NCI-H748 (cell line): ENCODE results near the gene HSP90B1.

Experiments used
- DNase-seq: peaks from one replicate; lab custom pipeline; 2025; ENCODE audit not compliant: unreplicated experiment; lab: John Stamatoyannopoulos, UW

Gene HSP90B1

GRCh38 chr12:103930034-103930786 lies at the start of gene HSP90B1:
TSS of gene HSP90B1 (plus strand) at chr12:103930410. CDS start at chr12:103930516, 106 bp downstream.
- peak; percentile 100 for DNase-seq

- DNase-seq, result no peak
Observed at GRCh38 chr12:103881261-103881660, 48.9 kb upstream of the HSP90B1 start.

DNA sequence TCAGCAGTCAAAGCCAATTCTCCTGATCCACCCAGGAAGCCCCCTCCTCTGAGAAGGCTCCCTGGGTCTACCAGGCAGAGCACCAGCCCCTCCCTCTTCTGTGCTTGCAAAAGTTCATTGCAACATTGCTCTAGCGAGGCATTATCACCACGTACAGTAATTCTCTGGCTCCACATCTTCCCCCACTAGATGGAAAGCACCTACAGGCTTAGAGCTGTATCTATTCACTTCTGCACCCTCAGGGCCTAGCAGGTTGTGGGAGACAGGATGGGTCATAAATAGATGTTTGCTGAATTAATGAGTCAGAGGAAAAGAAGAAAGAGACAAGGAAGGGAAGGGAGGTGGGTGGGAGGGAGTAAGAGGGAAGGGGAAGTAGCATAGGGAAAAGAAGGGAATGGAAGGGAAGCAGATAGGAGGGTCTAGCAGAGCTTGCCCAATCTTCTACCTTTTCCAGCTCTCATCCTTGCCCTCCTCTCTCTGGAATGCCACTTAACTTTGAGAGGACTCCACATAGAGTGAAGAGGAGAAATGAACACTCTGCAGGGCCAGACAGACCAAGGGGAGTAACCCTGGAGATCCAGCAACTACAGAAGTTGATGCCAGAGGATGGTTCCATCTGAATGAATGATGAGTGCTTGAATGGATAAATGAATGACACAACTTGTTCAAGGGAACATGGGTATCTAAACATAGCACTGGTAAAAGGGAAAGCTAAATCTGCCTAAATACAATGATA lies 47.2 kb upstream of the HSP90B1 start:
- DNase-seq, result no peak

DNA sequence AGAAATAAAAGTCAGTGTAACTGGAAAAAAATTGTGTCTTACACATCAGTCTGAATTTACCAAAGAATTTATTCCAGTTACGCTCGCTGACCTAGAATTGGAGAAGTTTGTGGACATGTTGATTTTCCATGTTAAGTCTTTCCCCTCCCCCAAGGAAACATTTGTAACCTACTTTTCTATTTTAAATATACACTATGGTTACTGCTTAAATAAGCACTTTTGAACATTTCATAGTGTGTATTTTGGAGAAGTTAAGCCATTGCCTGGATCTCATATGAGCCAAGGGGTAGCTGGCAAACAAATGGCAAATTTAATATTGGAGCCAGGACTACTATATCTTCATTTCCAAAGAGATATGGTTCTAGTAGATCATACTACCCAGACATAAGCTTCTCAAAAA lies 46.3 kb upstream of the HSP90B1 start:
- DNase-seq, result no peak

DNA sequence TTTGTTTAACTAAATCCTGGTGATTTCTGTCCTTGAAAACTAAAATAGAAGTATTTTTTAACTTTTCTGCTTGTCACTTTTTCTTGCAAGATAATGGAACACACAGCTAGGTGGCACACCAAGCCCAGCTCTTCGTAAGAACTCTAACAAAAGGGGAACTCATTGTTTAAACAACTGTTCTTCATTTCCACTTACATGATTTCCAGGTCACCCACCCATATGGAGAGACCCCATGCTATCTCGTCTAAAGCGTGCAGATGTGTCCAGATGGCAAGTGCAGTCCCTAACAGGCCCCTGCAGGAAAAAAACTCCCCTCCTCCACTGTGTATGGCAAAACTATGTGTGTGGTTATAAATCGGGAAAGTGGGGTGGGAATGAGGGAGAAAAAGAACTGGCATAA lies 45.9 kb upstream of the HSP90B1 start:
- DNase-seq, result peak; percentile 52

DNA sequence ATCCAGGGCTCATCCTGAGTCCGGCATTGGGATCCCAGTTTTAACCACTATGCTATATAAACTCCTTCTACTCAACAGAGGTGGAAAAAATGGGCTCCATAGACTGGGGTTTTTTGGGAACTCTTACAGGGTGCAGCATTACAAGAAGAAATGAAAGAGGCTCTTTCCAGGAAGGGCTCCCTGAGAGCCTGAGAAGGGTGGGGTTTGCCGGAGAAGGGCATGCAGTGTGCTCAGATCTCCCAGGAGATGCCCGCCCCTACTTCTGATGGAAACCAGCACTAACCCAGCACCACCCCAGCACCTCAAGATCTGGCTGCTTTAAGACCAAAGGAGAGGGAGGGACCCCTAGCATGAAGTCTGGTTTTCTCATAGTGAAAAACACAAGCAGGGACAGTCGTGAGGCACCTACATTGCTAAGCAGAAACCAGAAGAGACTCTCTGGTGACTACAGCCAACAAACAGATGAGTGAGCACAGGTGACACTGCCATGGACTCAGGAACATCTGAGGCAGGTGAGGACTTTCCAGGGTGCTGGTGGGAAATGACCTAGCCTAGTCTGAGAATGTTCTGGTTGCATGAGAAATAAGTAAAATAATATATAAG lies 43.9 kb upstream of the HSP90B1 start:
- DNase-seq, result no peak

- DNase-seq, result no peak
Observed at GRCh38 chr12:103887738-103888137, 42.5 kb upstream of the HSP90B1 start.

DNA sequence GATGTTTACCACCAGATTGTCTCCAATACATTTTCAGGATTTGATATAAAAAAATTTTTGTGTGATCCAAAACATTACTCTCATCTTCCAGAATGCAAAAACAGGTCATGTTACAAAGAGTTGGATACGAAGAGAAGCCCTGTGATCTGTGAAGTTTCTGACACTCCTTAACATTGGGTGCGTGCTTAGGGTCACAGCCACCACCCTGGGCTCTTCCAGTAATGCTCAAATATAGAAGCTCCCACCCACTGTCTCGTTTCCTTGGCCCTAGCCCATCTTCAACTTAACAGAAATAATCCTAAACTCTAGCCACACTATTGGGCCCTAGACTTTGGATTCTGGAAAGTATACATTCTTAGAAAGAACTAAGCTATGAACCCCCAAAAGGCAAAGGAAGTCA lies 32.9 kb upstream of the HSP90B1 start:
- DNase-seq, result no peak

DNA sequence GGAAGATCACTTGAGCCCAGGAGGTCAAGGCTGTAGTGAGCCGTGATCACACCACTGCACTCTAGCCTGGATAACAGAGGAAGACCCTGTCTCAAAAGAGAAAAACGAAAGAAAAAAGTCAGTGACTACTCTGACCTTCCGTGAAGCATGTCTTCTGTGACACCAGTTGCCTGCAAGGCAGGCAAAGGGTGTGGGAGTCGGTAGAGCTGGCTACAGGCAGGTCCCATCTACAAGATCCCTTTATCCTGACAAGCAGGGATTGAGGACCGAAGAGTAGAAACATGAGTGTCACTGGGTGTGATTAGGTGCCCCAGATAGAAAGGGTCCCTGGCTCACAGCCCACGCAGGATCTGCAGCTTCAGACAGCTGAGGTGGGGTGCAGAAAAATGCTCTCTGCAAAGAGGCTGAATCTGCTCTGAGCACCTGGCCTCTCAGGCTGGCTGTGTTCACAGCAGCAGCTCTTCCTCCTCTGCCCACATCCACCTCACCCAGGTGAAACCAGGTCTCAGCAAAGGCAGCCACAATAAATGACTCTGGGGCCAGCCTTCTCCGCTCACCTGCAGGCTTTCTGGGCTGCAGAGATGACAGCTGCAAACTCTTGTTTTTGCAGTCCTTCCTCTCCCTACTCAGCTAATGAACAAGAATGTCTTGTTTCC lies 28.6 kb upstream of the HSP90B1 start:
- no peak for DNase-seq

DNA sequence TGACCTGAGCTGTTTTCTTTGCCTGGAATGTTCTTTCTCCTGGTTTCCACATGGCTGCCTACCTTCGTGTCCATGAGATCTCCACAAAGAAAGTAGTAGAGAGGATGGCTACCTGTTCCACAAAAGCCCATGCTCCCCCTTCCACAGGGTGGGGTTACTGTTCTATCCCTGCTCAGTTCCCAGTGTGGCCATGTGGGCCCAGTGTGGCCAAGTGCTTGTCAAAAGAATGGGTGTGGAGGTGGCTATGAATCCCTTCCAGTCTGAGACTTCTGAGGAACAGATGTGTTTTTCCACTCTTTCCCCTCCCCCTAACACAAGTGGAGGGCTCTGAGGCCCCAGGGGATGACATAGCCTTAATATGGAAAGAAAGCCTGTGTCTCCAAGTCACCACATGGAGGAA lies 26.2 kb upstream of the HSP90B1 start:
- no peak for DNase-seq

GRCh38 chr12:103905730-103906349 lies 24.4 kb upstream of the HSP90B1 start:
- no peak for DNase-seq

DNA sequence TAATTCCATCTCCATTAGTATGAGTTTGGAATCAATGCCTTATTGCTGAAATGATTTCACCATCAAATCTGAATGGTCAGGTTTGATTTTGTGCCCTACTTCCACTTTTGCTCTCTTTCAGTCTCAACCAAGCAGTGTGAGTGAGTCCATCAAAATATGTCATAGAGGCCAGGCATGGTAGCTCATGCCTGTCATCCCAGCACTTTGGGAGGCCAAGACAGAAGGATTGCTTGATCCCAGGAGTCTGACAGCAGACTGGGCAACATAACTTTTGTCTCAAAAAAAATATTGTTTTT lies 22.0 kb upstream of the HSP90B1 start:
- no peak for DNase-seq

DNA sequence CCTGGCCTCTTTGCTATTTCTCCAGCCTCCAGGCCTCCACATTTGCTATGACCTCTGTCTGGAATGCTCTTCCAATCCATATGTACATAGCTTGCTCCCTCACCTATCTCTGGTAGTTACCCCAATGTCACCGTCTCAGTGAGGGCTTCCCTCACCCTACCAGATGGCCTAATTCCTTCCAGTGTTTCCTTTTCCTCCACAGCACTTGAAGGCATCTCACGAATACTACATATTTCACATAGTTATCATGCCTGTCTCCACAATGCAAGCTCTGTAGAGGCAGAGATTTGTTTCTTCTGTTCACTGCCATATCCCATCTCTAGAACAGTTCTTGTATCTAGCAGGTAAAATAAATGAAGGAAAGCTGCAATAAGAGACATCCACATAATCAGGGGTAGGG lies 21.3 kb upstream of the HSP90B1 start:
- DNase-seq, result no peak

DNA sequence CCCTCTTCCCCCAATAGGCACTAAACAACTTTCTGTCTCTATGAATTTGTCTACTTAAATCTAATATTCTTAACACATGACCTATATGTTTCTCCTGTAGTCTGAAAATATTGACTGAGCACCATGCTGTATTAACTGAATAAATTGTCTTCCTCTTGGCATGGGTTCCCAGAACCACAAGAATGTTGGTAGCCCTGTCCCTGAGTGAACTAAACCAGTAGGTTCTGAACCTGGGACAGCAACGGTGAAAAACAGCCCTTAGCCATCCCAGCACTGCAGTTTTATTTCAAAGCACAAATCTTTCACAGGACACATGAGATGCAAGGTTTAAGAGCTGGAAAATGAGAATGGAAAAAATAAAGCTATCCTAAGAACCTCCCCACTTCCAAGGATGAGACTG lies 20.4 kb upstream of the HSP90B1 start:
- no peak for DNase-seq

DNA sequence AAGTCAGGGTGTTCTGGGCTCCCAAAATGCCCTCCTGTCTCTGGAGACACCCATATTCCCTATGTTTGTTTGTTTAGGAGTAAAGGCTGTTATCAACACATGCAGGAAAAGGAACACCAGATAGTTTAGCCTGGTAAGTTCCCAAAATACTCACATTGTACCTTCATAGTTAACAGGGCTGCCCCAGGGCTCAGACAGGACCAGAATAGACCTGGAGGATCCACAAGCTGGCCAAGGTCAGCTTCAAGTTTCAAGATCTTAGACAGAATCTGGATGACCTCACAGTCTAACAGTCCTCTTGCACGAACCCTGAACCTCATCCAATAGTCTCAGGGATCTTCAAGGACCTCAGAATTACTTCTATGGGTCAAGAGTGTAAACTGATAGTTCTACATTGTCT lies 18.1 kb upstream of the HSP90B1 start:
- no peak for DNase-seq

- peak; percentile 36 for DNase-seq
Observed at GRCh38 chr12:103913100-103913499, 17.1 kb upstream of the HSP90B1 start.

DNA sequence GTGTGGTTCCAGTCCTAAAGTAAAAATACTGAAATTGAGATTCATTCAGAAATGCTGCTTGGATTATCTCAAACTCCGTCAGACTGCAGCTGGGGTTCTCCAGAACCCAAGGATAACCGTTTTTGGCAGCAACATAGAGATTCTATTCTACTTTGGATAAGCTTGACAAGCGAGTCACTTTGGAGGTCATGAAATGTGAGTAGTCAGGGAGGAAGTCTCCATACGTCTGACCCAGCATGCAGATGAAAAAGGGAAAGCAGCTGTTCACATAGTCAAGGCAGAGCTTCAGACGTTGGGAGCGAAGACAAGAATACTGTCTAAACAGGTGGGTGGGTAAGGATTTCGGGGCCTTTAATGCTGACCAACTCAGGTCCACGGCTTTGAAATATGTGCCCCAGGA lies 14.9 kb upstream of the HSP90B1 start:
- no peak for DNase-seq

- DNase-seq, result no peak
Observed at GRCh38 chr12:103917873-103918272, 12.3 kb upstream of the HSP90B1 start.

DNA sequence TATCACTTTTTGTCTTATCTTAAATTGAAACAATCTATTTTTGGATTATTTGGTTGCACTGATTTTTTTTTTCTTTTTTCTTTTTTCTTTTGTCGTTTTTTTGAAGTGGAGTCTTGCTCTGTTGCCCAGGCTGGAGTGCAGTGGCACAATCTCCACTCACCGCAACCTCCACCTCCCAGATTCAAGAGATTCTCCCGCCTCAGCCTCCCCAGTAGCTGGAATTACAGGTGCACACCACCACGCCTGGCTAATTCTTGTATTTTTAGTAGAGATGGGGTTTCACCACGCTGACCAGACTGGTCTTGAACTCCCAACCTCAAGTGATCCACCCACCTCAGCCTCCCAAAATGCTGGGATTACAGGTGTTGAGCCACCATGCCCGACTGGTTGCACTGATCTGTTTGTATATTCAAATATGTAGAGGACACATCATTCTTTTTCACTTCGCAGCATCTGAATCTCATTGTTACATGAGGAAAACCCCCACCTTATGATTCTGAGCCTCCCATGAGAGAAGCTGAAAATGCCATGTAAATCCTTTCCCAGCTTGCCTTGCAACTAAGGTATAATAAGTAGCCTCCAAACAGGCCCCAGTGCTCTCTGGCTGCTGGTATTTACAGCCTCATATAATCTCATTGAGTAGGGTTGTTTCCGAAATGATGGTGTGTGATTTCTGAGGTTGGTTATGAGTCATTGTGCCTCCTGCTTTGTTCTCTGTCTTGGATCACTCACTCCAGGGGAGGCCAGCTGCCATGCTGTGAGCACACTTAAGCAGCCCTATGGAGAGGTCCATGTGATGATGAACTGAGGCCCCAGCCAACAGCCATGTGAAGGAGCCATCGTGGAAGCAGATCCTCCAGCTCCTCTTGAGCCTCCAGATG lies 5.2 kb upstream of the HSP90B1 start:
- DNase-seq, result no peak

- peak; percentile 28 for DNase-seq
Observed at GRCh38 chr12:103928682-103929045, 1.5 kb upstream of the HSP90B1 start.
